Body of pancreas (tissue), 4 donors: ENCODE measurements around the gene ANKRD22.

Experiments
- CTCF ChIP-seq, 7 experiments: fragments of 450-650 bp in 4 of 7; fragments of 200-600 bp in 3 of 7; sonication (generic) in 3 of 7; IDR thresholded peaks; one replicate each; pipeline ENCODE4 v1.5.1; 2016 to 2019; ENCODE audit warnings: antibody characterized with exemption in 7 of 7
- POLR2A ChIP-seq, 3 donors: fragments of 450-650 bp; IDR thresholded peaks; one replicate each; pipeline ENCODE4 v1.6.1; 2016; ENCODE audit warnings: antibody characterized with exemption in 3 of 3, mild to moderate bottlenecking in 2 of 3

GRCh38 chr10:88820748-88821401 is 30.8 kb downstream of the ANKRD22 start:
- no peak for TF ChIP-seq CTCF (IDR thresholded peaks at IDR 0.05)
- TF ChIP-seq POLR2A (IDR thresholded peaks at IDR 0.05): no peak
